NCI-H2107 (cell line): ENCODE results near the gene APOL2.
"Not testable (repeated sequence)": the region's sequence is repeated elsewhere in the genome, so short reads cannot be mapped to it uniquely, and the experiment has no call there.

ENCODE experiments used
- DNase-seq: peaks from one replicate; lab custom pipeline; 2025; lab: John Stamatoyannopoulos, UW

The APOL2 gene

DNA sequence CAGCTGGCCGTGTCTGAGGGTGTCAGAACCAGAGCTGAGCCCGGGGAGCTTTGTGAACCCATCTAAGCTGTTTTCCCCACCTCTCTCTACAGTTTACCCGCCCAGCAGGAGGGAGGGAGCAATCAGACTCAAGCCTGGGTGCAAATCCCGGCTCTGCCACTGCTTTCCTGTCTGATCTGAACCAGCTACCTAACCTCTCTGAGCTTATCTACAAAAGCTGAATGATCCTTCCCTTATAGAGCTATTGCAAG lies 252 bp downstream of the APOL2 start:
- DNase-seq = no peak

DNA sequence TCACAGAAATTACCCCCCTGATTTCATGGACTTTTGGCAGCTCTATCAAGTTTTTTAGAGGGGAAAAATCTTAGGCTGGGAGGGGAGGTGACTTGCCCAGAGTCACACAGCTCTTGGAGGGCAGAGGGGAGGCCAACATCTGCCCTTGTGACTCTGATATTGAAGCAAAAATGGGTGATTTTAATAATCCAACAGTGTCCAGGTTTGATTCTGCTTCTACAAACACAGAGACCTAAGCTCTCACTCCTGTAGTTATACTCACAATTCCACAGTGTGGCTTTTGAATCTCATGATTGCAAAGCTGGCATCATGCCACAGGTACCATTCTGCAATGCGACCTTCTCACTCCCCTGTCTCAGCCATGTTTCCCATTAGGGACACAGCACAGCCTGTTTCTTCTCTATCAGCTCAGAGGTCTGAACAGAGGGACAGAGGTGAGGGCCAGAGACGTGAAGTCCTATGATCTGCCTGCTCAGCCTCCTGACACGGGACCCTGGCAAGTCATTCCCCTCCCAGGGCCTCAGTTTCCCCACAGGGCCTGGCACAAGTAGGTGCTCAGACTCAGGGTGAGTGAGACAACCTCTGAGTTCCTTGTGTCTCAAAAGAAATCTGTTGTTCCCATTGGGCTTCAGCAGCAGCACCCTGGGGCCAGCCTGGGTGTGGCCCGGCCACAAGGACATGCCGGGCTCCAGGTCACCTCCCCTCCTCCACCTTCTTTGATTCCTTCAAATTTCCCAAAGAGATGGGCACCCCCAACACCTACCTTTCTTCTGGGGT lies 766 bp downstream of the APOL2 start:
- no peak for DNase-seq

DNA sequence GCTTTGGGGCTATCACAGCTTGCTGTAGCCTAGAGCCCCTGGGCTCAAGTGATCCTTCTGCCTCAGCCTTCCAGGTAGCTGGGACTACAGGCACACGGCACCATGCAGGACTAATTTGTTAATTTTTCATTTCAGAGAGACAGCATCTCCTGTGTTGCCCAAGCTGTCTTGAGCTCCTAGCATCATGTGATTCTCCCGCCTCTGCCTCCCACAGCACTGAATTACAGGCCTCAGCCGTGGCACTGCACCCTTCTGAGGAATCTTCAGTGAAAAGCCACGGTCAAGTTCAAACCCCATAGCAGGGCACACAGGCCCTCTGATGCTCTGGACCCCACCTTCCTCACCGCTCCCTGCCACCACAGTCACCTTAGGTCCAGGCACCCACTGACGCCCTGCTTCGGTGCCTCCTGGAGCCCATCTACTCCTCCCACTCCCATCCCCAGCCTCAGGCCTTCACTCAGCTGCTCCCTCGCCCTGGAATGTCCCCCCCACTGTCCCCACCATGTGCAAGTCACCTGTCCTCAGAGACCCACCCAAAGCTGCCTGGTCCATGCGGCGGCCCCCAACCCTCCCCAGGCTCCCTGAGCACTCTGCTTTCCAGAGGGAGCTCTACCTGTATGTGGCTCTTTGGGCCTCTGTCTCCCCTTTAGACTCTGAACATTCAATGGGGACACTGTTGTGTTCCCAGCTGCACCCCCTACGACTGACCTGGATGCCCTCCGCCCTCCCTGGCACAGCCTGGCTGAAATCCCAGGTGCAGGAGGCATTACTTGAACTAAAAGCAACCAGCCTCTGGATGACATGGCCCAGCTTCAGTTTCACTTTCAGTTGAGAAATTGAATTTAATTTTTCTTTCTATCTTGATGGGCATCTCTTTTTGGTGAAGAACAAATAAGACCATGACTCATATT lies 1.6 kb downstream of the APOL2 start:
- DNase-seq = no peak

DNA sequence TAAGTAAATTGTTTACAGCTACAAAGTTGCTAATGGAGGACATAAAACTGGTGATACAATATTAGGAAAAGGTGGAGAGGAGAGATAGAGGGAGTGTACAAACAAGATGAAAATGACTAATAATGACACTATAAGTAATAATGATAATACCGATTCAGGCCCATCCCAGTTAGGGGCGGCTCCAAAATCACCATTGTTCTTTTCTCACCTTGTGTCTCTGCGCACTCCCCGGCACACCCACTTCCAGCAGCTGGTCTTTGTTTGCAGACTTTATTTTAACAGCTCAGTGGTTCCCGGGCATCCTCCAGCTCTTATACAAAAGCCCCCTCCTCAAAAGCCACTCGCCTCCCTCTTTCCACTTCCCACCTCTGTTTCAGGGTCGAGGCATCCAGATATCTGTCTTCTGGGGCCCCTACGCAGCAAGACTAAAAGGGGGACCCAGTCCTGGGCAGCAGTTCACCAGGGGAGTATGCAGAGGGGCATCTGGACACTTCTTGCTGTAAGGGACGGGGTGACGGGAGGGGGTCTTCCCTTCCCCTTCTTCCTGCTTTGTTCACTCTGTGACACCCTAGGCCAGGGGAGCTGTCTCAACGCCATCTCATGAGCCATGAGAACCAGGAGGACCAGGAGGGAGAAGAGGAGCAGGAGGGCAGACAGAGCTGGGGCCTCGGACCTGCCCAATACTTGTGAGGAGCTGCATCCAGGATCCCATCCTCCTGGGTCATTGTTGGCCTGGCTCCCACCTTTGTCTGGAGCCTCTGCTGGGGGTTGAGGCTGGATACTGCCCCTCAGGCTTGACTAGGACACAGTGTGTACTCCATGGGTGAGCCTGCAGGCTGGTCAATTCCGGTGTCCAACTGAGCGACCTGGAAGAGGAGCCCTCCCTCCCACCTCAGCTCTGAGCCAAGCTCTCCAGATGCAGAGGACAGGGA lies 2.7 kb downstream of the APOL2 start:
- no peak for DNase-seq

DNA sequence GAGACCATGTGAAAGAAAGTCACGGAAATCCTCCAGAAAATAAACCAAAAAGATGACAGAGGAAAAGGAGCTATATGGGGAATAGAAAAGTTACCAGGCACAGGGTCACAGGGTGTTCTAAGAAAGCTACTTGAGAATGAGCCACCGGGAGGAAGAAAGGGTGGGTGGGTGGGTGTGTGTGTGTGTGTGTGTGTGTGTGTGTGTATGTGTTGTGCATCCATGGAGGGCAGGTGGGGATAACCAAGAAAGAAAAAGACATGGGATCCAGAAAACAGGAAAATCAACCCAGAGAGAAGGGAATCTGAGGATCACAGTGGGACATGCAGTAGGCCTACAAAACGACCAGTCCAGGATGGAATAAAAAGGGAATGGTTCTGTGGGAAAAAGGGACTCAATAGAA lies 3.7 kb downstream of the APOL2 start:
- DNase-seq = no peak

DNA sequence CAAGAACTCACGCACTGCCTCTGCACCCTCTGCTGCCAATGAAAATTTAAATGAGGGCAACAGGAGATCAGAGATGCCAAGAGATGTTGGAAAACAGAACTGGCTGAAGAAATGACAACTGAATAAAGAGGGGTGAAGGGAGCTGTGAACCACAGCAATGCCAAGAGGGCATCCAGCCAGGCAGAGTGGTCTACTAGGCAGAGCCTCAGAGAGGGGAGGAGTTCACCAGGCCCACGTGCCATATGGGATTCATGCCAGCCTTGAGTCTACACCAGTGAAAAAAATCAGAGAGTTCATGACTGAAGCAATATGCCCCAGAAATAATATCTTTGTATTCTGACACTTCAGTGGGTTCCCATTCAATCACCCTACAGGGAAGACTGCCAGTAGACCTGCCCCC lies 4.4 kb downstream of the APOL2 start:
- no peak for DNase-seq

DNA sequence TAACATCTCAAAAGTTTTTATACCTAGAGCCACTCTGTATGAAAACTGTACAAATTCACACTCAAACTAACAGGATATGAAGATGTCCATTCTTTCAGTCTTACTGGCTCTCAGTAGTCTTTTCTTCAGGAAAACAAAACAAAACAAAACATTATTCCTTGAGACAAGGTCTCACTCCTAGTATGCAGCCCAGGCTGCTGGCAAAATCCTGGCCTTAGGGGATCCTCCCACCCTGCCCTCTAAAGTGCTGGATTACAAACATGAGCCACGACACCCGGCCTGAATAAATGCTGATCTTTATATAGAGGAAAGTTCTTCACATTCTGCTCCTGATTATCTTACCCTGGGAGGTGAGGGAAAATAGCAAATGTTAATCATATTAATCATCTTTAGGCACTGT lies 5.1 kb downstream of the APOL2 start:
- no peak for DNase-seq

DNA sequence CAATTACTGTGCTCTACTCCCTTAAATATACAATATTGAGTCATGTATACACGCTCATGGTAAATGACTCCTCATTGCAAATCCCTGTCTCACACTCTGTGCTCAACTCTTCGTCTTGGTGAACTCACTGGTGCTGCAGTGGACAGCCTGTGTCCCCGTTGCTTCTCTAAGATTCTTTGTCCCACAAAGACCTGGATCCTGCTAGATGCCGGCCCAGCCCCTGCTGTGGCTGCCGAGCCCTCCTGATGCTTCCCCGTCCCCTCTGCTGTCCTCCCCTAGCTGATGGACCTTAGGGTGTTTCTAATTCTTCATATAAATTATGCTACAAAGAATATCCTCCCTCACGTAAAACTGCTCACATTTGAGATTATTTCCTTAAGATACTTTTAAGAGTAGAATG lies 5.5 kb downstream of the APOL2 start:
- DNase-seq = no peak

DNA sequence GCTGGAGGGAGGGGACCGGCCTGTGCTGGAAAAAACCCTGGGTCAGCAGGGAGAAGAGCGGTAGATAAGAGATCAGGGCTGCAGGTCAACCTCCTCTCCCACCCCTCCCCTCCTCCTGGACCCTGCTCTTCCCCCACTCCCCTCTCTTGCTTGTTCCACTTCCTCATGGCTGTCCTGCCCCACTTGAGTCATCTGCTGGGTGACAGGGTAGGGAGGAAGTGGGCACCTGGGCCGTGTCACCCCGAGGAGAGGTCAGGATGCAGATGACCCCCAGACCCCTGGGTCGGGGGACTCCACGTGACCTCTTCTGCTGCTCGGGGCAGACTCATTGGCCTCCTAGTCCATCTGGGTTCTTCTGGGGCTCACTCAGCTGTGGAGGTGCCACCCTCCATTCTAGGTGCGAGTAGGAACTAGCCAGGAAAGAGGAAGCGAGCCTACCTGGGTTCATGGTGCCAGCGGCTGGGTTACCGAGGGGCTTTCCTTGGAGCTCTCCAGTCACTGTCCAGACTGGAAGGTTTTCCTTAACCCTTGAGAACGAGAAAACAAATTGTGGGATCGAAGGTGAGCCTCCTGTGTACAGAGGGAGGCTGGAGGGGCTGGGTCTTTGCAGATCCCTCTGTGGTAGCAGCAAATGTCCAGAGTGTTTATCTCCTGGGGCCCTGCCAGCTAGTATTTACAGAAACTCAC lies 6.5 kb downstream of the APOL2 start:
- DNase-seq = no peak

DNA sequence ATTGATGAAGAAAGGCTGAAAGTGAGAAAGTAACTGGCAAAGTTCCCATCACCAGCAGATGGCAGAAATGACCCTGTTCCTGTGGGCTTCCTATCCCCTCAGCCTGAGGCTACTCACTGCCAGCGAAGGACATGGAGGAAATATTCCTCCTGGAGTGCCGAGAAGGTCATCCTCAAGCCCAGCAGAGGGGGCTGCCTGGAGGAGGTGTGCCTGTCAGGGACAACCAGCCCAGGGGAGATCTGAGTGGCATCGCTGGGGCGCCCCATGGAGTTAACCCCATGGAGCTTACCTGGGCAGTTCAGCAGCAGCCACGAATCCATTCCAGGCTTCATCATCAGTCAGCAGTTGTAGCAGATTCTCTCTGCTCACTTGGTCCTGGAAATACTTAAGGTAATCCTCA lies 8.3 kb downstream of the APOL2 start:
- DNase-seq = not testable (repeated sequence)

DNA sequence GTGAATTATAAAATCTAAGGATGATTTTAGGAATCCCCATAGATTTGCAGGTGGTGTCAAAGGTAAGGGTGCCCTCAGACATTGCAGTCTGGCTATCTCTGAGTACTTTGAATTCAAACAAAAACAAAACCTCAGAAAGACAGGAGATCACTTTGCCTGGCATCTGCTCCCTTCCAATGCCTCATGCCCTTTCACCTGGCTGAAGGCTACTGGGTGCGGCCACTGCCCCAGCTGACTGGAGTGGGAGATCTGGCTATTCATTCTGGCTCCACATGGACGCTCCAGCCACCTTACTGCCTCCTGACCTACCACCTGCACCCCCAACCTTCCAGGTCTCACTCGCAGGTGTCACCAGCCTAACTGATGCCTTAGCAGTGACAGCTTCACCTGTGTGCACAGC lies 9.7 kb downstream of the APOL2 start:
- not testable (repeated sequence) for DNase-seq

DNA sequence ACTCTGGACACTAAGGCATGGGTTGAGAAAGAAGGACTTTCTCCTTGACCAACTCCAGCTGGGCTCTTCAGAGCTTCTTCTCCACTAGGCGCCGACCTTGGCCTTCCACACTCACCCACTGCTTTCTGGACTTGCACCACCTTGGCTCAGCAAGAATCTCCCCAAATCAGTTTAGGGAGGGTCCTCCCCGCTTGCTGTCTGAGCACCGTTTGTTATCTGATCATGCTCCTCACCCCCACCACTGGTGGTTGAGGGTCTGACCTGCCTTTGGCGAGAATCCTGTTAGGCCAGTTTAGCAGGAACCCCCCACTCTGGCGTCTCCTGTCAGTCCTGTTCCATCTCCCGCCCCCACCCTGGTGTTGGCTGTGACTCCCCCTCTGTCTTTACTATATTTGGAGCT lies 10.4 kb downstream of the APOL2 start:
- DNase-seq = no peak

DNA sequence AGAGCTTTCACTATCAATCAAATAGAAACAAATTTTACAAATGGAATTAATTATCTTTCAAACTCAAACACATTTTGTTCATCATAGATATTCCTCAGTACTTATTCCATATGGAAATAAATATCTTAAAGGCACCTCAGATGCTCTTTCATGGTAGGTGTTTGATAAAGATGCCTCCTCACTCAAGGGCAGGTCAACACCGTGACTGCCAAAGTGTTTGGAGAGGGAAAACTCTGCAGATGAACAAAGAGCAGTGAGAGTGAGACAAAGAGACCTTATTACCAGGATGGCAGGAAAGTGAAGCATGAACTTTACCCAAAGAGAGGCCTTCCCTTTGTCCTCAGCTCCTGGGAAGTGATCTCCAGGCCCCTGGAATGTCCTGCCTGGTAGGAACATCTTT lies 11.0 kb downstream of the APOL2 start:
- DNase-seq = not testable (repeated sequence)

DNA sequence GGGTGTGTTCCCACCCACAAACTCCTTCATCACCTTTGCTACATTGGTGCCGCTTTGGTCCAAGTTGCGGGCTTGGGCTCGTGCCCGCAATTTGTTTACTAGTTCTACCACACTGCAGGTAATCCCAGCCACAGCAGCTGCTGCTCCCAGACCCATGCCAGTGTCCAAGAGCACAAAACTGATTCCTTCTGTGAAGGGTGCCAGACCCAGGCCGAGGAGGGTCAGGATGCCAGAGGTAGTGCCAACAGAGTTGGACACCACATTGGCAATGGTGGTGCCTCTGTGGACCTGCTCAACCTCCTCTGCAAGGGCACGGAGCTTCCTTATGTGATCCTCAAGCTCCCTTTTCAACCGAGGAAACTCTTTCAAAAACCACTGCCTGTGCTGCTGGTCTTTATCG lies 11.5 kb downstream of the APOL2 start:
- DNase-seq = no peak

DNA sequence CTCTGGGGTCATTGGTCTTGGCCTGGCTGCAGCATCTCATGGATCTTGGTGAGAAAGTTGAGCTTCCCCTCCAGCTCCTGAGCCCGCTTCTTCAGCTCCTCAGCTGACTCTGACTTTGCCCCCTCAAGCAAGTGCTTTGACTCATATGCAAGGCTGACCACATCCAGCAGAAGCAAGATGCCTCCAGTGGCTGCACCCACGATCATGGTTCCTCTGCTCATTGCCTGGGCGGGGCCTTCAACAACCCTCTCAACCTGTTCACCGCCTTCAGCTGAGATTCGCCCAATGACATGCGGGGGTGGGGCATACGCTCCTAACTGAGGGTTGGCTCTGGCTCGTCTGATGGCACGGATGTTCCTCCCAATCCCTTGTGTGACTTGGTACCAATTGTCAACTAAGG lies 11.9 kb downstream of the APOL2 start:
- no peak for DNase-seq

DNA sequence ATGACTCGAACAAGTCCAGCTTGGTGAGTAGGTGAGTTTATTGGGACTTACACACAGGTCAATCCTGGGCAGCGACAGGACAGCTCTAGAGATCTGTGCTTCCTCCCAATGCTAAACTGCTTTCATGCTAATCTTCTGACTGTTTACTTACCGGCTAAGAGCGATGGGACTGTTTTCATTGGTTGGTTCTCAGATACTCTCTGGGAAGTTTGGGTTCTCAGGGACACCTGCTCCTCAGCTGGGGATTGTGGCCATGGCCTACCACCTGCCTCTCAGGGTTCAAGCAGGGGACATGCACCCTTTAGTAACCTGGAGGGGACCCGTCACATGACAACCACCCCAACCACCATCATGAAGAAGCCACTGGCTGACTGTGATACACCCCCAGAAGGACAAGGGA lies 13.1 kb downstream of the APOL2 start:
- no peak for DNase-seq

DNA sequence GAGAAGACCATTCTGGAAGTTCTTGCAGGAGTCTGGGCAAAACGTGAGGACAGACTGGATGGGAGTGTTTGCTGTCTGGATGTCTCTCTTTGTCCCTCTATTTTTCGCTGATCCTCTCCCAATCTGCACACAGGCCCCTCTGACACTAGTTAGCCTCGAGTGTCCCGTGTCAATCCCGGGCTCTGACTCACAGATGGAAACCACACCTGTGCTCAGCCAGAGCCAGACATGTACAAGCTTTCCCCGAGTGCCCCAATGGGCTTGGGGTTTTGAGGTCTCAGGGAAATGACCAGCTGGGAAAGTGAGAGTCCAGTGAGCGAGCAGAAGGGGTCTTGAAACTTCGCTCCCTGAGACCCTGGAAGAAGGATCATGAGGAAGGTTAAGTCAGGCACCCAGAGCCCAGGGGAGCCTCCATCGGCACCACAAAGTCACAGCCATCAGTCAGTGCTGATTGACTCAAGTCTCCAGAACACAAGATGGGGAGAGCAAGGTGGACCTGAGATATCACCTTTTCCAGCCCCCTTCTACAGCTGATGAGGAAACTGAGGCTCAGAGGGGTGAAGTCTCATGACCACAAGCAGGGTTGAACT lies 13.9 kb downstream of the APOL2 start:
- no peak for DNase-seq

DNA sequence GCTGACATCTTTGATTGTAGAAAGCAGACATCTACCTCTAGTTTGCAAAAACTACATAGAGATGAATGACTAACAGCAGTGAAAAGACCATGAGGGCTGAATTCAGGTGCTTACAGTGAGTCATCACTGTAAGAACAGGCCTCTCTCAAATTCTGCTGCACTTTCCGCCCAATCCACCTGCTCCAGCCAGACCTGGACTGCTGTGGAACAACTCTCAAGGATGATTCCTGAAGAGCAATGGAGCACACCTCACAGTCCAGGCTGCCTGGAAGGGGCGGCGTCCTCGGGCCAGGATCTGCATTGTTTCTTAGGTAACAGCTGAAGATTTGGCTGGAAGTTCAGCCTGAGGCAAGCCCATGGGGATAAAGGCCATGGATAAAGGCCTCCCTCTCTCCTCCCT lies 15.1 kb downstream of the APOL2 start:
- no peak for DNase-seq

DNA sequence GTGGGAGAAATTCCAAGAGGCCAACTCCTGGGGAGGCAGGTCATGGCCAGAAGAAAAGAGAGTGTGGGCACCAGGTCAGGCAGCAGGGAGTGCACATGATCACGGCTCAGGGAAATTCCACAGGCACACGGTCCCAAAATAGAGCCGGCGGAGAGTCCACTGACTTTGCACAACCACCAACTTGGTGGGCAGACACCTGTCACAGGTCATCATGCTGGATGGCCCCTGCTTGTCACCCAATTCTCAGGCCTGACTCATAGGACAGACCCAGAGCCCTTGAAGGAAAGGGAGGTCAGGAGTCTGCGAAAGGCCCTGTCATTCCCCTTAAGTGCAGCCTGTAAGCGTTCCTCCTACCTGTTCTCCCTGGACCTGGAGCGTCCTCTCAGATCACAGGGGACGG lies 15.8 kb downstream of the APOL2 start:
- DNase-seq = no peak

DNA sequence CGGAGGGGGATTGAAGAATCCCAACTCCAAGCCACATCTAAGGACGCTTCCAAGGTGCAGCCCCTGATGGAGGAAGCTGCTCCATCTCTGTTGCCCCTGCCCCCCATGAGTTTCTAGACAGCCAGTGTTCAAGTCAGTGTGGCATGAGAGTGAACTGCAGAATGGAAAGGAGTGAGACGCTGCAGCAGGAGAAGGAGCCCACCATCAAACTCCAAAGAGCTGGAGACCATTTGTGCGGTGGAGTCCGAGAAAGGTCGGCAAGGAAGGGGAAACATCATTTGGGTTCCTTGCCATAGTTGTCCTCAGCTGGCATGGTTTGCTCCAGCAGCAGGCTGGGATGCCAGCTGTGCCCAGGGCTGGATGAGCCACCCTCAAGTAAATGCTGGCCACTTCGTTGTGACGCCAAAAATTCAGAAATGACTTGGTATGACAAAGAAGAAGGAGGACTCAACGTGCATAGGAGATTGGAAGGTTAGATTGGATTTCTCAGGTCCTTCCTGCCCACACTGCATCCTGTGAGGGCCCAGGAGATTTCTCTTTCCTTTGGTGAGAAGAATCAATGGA lies 16.4 kb downstream of the APOL2 start:
- no peak for DNase-seq
